Tibial nerve (tissue), 4 donors: ENCODE results near the gene SLC25A13. TPM values are rescaled to one million over a fixed set of nuclear protein-coding genes. Genes with fewer than 3 reads are reported as not detected.

Experiments used
- DNase-seq, 2 donors: peaks; one replicate each; pipeline ENCODE4 v3.0.0-alpha.2; 2019; ENCODE audit warnings: low spot score in 2 of 2
- H3K27ac ChIP-seq, 4 donors: fragments of 200-600 bp; sonication (generic) in 3 of 4; one replicate each; pipeline ENCODE4 v1.5.1; 2017 to 2019; ENCODE audit warnings: mild to moderate bottlenecking in 1 of 4
- H3K27me3 ChIP-seq, 2 donors: fragments of 200-600 bp; sonication (generic) in 1 of 2; one replicate each; pipeline versions ENCODE4 v1.5.1 to v1.6.0; 2017 to 2019
- H3K36me3 ChIP-seq, 3 donors: fragments of 200-600 bp; sonication (generic); one replicate each; pipeline ENCODE4 v1.5.1; 2018 to 2019
- H3K4me1 ChIP-seq, 4 donors: fragments of 200-600 bp; sonication (generic) in 3 of 4; one replicate each; pipeline ENCODE4 v1.5.1; 2017 to 2019
- H3K4me3 ChIP-seq, 4 donors: fragments of 200-600 bp; sonication (generic) in 3 of 4; one replicate each; pipeline ENCODE4 v1.5.1; 2017 to 2019; ENCODE audit warnings: mild to moderate bottlenecking in 1 of 4, moderate library complexity in 1 of 4
- H3K9me3 ChIP-seq, 4 donors: fragments of 200-600 bp; sonication (generic) in 3 of 4; one replicate each; pipeline ENCODE4 v1.5.1; 2017 to 2019
- EP300 ChIP-seq, 2 donors: sonication (generic); formaldehyde crosslinking; IDR thresholded peaks; one replicate each; pipeline ENCODE4 v1.6.1; 2017; ENCODE audit warnings: antibody characterized with exemption in 2 of 2, mild to moderate bottlenecking in 1 of 2
- POLR2A ChIP-seq, 2 donors: fragments of 450-650 bp; IDR thresholded peaks; one replicate each; pipeline ENCODE4 v1.6.1; 2017; ENCODE audit warnings: antibody characterized with exemption in 2 of 2, mild to moderate bottlenecking in 2 of 2, moderate library complexity in 2 of 2
- WGBS, 2 donors: methylation state at CpG; one replicate each; pipeline ENCODE4 v1.1.5; 2018; 5-methylcytosine and 5-hydroxymethylcytosine counted together
- total RNA-seq, 4 donors: library from RNA; depleted of rRNA; stranded (reverse); fragments of >200 nt; gene quantifications; one replicate each; pipeline ENCODE4 v1.1.0, GENCODE V29; 2016
- TF ChIP-seq, protein P1 (sequence below), 5 experiments: fragments of 200-600 bp in 3 of 5; fragments of 450-650 bp in 2 of 5; sonication (generic) in 3 of 5; IDR thresholded peaks; one replicate each; pipeline ENCODE4 v1.5.1; 2016 to 2019; ENCODE audit warnings: antibody characterized with exemption in 5 of 5, mild to moderate bottlenecking in 3 of 5, moderate library complexity in 2 of 5

Gene SLC25A13
- total RNA-seq, 4 donors from 2014 or later = 22.2 to 42.2 (median 29.6) TPM

DNA sequence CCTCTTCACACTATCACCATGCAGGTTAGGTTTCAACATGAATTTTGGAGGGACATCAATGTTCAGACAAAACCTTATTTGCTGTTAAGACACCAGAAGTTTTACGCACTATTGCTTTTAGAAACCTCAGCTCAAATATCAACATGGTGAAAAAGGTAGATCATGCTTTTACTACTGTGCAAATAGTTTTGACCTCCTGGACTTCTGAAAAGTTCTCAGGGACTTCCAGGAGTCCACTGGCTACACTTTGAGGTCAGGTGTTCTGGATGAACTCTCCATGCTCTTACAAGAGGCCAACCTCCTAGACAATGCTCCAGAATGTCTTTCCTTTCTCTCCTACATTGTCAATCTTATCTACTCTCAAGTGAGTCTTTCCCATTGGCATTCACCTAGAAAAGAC is 55.9 kb downstream of the SLC25A13 start:
- Histone ChIP-seq H3K4me1 (no peaks in the 10 kb centered on the region), H3K9me3 (no peaks in the 10 kb centered on the region), H3K4me3 (no peak overlapping the region), H3K27ac (no peak overlapping the region), H3K36me3 (peaks cover 0 to 24% (median 0%) of the 10 kb centered on the region in 3 donors), H3K27me3 (no peaks in the 10 kb centered on the region)
- no peak for DNase-seq
- no peak for TF ChIP-seq POLR2A (IDR thresholded peaks at IDR 0.05)
- TF ChIP-seq EP300 (IDR thresholded peaks at IDR 0.05) = no peak
- TF ChIP-seq, protein P1, sequence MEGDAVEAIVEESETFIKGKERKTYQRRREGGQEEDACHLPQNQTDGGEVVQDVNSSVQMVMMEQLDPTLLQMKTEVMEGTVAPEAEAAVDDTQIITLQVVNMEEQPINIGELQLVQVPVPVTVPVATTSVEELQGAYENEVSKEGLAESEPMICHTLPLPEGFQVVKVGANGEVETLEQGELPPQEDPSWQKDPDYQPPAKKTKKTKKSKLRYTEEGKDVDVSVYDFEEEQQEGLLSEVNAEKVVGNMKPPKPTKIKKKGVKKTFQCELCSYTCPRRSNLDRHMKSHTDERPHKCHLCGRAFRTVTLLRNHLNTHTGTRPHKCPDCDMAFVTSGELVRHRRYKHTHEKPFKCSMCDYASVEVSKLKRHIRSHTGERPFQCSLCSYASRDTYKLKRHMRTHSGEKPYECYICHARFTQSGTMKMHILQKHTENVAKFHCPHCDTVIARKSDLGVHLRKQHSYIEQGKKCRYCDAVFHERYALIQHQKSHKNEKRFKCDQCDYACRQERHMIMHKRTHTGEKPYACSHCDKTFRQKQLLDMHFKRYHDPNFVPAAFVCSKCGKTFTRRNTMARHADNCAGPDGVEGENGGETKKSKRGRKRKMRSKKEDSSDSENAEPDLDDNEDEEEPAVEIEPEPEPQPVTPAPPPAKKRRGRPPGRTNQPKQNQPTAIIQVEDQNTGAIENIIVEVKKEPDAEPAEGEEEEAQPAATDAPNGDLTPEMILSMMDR (IDR thresholded peaks at IDR 0.05) = no peak
- 91 to 96% methylated on average over 1 of the region's 1 CpG for WGBS, 2 donors

DNA sequence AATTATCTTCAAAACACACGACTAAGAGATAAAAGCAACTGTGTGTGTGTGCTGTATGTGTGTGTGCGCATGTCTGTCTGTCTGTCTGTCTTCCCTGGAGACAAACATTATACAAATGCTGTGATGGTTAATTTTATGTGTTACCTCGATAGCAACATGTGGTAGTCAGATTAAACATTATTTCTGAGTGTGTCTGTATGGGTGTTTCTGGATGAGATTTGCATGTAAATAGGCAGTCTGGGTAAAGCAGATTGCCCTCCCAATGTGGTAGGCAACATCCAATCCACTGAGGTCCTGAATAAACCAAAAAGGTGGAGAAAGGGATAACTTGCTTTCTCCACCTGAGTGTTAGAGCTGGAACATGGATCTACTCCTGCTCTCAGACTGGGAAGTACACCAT is 67.9 kb downstream of the SLC25A13 start:
- Histone ChIP-seq H3K4me1 (no peaks in the 10 kb centered on the region), H3K36me3 (peaks cover 0 to 8% (median 0%) of the 10 kb centered on the region in 3 donors), H3K27ac (no peak overlapping the region), H3K27me3 (no peaks in the 10 kb centered on the region), H3K4me3 (no peak overlapping the region), H3K9me3 (peaks cover 0 to 21% (median 3%) of the 10 kb centered on the region in 4 donors)
- TF ChIP-seq EP300 (IDR thresholded peaks at IDR 0.05) (no peak), POLR2A (IDR thresholded peaks at IDR 0.05) (no peak)
- TF ChIP-seq, protein P1 (IDR thresholded peaks at IDR 0.05) = no peak
- 79 to 88% methylated on average over 3 of the region's 3 CpGs for WGBS, 2 donors
- no peak for DNase-seq

- Histone ChIP-seq H3K36me3 (peaks cover 0 to 8% (median 0%) of the 10 kb centered on the region in 3 donors), H3K27me3 (no peaks in the 10 kb centered on the region), H3K9me3 (peaks cover 0 to 15% (median 3%) of the 10 kb centered on the region in 4 donors), H3K27ac (no peak overlapping the region), H3K4me1 (no peaks in the 10 kb centered on the region), H3K4me3 (no peak overlapping the region)
- no peak for DNase-seq
- TF ChIP-seq EP300 (IDR thresholded peaks at IDR 0.05) = no peak
- TF ChIP-seq, protein P1 (IDR thresholded peaks at IDR 0.05) = no peak
- no peak for TF ChIP-seq POLR2A (IDR thresholded peaks at IDR 0.05)
- 52 to 67% methylated on average over 2 of the region's 2 CpGs for WGBS, 2 donors
Measured at GRCh38 chr7:96253441-96253840, 68.5 kb downstream of the SLC25A13 start.

- DNase-seq = no peak
- WGBS, 2 donors = 73 to 81% methylated on average over 7 of the region's 7 CpGs
- no peak for TF ChIP-seq EP300 (IDR thresholded peaks at IDR 0.05)
- TF ChIP-seq, protein P1 (IDR thresholded peaks at IDR 0.05) = no peak
- TF ChIP-seq POLR2A (IDR thresholded peaks at IDR 0.05) = no peak
- Histone ChIP-seq H3K27ac (no peak overlapping the region), H3K9me3 (no peaks in the 10 kb centered on the region), H3K4me1 (peaks cover 0 to 12% (median 0%) of the 10 kb centered on the region in 4 donors), H3K36me3 (peaks cover 0 to 6% (median 0%) of the 10 kb centered on the region in 3 donors), H3K4me3 (no peak overlapping the region), H3K27me3 (no peaks in the 10 kb centered on the region)
Measured at GRCh38 chr7:96250776-96251361, 71.0 kb downstream of the SLC25A13 start.

GRCh38 chr7:96248405-96248804 is 73.5 kb downstream of the SLC25A13 start:
- H3K4me1 ChIP-seq = peaks cover 0 to 19% (median 0%) of the 10 kb centered on the region in 4 donors

More at GRCh38 chr7:96248405-96248804, 73.5 kb downstream of the SLC25A13 start:
- Histone ChIP-seq H3K36me3 (no peaks in the 10 kb centered on the region), H3K27me3 (no peaks in the 10 kb centered on the region), H3K4me3 (no peak overlapping the region), H3K9me3 (no peaks in the 10 kb centered on the region), H3K27ac (no peak overlapping the region)
- DNase-seq = no peak
- TF ChIP-seq, protein P1 (IDR thresholded peaks at IDR 0.05) = no peak
- TF ChIP-seq EP300 (IDR thresholded peaks at IDR 0.05) (no peak), POLR2A (IDR thresholded peaks at IDR 0.05) (no peak)
- WGBS, 2 donors = 77 to 79% methylated on average over 2 of the region's 2 CpGs
